ENCODE results near the gene PSMA6. TPM values are rescaled to one million over a fixed set of nuclear protein-coding genes. Genes with fewer than 3 reads are reported as not detected.
A peak's percentile ranks its signal among the peaks of the same experiment; 100 is the strongest.

Gene PSMA6
- total RNA-seq, 1 experiment from 2014 or later = 210 TPM

- TF ChIP-seq, protein P1, sequence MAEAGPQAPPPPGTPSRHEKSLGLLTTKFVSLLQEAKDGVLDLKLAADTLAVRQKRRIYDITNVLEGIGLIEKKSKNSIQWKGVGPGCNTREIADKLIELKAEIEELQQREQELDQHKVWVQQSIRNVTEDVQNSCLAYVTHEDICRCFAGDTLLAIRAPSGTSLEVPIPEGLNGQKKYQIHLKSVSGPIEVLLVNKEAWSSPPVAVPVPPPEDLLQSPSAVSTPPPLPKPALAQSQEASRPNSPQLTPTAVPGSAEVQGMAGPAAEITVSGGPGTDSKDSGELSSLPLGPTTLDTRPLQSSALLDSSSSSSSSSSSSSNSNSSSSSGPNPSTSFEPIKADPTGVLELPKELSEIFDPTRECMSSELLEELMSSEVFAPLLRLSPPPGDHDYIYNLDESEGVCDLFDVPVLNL (CRISPR knock-in tag; IDR thresholded peaks at IDR 0.05; ENCODE audit: borderline replicate concordance, low read depth) = no peak
- TF ChIP-seq, protein P2, sequence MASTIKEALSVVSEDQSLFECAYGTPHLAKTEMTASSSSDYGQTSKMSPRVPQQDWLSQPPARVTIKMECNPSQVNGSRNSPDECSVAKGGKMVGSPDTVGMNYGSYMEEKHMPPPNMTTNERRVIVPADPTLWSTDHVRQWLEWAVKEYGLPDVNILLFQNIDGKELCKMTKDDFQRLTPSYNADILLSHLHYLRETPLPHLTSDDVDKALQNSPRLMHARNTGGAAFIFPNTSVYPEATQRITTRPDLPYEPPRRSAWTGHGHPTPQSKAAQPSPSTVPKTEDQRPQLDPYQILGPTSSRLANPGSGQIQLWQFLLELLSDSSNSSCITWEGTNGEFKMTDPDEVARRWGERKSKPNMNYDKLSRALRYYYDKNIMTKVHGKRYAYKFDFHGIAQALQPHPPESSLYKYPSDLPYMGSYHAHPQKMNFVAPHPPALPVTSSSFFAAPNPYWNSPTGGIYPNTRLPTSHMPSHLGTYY (CRISPR knock-in tag; IDR thresholded peaks at IDR 0.05) = no peak
- TF ChIP-seq NFE2L1 (CRISPR knock-in tag; IDR thresholded peaks at IDR 0.05) (no peak), SMAD4 (CRISPR knock-in tag; IDR thresholded peaks at IDR 0.05) (no peak), NR2C2 (CRISPR knock-in tag; IDR thresholded peaks at IDR 0.05) (no peak), FOXK1 (CRISPR knock-in tag; IDR thresholded peaks at IDR 0.05) (no peak), CBFB (CRISPR knock-in tag; IDR thresholded peaks at IDR 0.05; ENCODE audit: low read depth) (no peak), CDX4 (CRISPR knock-in tag; IDR thresholded peaks at IDR 0.05; ENCODE audit: borderline replicate concordance) (no peak), GRHL2 (CRISPR knock-in tag; IDR thresholded peaks at IDR 0.05; ENCODE audit: insufficient replicate concordance, severe bottlenecking) (no peak), SP1 (CRISPR knock-in tag; conservative IDR thresholded peaks at IDR 0.05) (no peak), TEAD1 (CRISPR knock-in tag; IDR thresholded peaks at IDR 0.05) (no peak), ZNF121 (CRISPR knock-in tag; IDR thresholded peaks at IDR 0.05) (no peak), ZNF317 (CRISPR knock-in tag; IDR thresholded peaks at IDR 0.05; ENCODE audit: borderline replicate concordance, low read depth) (no peak), ZNF423 (CRISPR knock-in tag; IDR thresholded peaks at IDR 0.05) (no peak), NFYB (CRISPR knock-in tag; conservative IDR thresholded peaks at IDR 0.05; ENCODE audit: low read depth) (no peak), ZSCAN18 (CRISPR knock-in tag; IDR thresholded peaks at IDR 0.05) (no peak), ZNF281 (CRISPR knock-in tag; IDR thresholded peaks at IDR 0.05) (no peak), CREM (CRISPR knock-in tag; IDR thresholded peaks at IDR 0.05) (no peak)
- TF ChIP-seq, protein P3, sequence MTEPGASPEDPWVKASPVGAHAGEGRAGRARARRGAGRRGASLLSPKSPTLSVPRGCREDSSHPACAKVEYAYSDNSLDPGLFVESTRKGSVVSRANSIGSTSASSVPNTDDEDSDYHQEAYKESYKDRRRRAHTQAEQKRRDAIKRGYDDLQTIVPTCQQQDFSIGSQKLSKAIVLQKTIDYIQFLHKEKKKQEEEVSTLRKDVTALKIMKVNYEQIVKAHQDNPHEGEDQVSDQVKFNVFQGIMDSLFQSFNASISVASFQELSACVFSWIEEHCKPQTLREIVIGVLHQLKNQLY (CRISPR knock-in tag; IDR thresholded peaks at IDR 0.05) = no peak
- TF ChIP-seq, protein P4, sequence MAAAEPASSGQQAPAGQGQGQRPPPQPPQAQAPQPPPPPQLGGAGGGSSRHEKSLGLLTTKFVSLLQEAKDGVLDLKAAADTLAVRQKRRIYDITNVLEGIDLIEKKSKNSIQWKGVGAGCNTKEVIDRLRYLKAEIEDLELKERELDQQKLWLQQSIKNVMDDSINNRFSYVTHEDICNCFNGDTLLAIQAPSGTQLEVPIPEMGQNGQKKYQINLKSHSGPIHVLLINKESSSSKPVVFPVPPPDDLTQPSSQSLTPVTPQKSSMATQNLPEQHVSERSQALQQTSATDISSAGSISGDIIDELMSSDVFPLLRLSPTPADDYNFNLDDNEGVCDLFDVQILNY (CRISPR knock-in tag; IDR thresholded peaks at IDR 0.05) = no peak
- POLR2A ChIA-PET = interaction anchor here (0.7 to 1.5 kb wide), 2 partner anchors 10 to 21 kb away, joined by 3 to 6 read pairs; partner anchors contain the start of gene PSMA6
These were observed 9.8 kb downstream of the PSMA6 start for GRCh38 chr14:35301735-35302528.

More at GRCh38 chr14:35301735-35302528, 9.8 kb downstream of the PSMA6 start:
- Mint-ChIP-seq H3K36me3 (peaks cover 4% of the 10 kb centered on the region; the same call in 1 of the 2 replicates), H3K4me1 (no peaks in the 10 kb centered on the region; the same call in 1 of the 2 replicates), H3K27me3 (ENCODE audit: low read depth) (no peaks in the 10 kb centered on the region), H3K9me3 (no peaks in the 10 kb centered on the region), H3K27ac (peak overlapping the region; percentile 35; the same call in 1 of the 2 replicates), H3K4me3 (no peak overlapping the region)
- CTCF ChIA-PET = no interaction called here
- ATAC-seq (no peak), DNase-seq (ENCODE audit: low spot score) (no peak)
